ENCODE measurements around the gene HELLS.
"Not testable (repeated sequence)": the region's sequence is repeated elsewhere in the genome, so short reads cannot be mapped to it uniquely, and the experiment has no call there.

HELLS gene

DNA sequence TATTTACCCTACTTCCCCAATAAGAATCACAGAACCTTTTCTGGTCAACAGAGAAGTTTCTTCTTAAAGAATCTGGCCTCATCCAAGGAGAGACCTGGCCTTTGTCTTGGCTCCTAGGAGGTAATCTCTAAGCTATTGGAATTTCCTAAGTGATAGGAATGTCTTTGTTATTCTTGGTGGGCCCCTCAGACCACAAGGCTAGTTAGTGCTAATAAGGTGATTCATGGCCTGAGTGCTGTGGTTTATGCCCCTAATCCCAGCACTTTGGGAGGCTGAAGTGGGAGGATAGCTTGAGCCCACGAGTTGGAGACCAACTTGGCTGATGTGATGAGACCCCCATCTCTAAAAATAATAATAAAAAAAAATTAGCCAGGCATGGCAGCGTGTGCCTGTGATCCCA, 78.0 kb downstream of the HELLS start:
- Histone ChIP-seq H3K27ac (no peak overlapping the region), H3K36me3 (ENCODE audit: insufficient read depth, low read length) (no peaks in the 10 kb centered on the region), H3K9me3 (ENCODE audit: low read depth, low read length) (no peaks in the 10 kb centered on the region), H3K9ac (ENCODE audit: insufficient read length) (no peak overlapping the region), H3K4me3 (no peak overlapping the region)
- no peak for DNase-seq (ENCODE audit: low read depth, low spot score)
- TF ChIP-seq POLR2AphosphoS5 (IDR thresholded peaks at IDR 0.05; ENCODE audit: borderline replicate concordance, low read depth, low read length), result no peak
- no peak for TF ChIP-seq FOXP2 (optimal IDR thresholded peaks at IDR 0.05; ENCODE audit: control extremely low read depth, extremely low read length, insufficient read depth)
- TF ChIP-seq EZH2 (IDR thresholded peaks at IDR 0.05), result no peak

DNA sequence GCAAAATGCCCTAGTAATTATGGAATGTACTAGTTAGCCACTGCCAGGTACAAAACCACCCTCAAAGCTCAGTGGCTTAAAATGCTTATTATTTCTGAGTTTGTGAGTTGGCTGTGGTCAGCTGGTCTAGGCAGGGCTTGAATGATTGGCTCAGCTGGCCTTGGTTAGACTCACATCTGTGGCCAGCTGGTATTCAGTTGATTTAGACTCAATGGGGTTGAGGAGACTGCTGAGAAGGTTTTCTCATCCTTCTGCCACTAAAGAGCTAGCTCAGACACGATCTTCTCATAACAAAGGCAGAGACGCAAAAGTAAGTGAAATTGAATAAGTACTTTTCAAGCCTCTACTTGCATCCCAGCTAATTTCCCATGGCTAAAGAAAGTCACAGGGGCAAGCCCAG, 80.9 kb downstream of the HELLS start:
- no peaks in the 10 kb centered on the region for H3K9me3 ChIP-seq (ENCODE audit: low read depth, low read length)
- no peak overlapping the region for H3K27ac ChIP-seq
- TF ChIP-seq POLR2AphosphoS5 (IDR thresholded peaks at IDR 0.05; ENCODE audit: borderline replicate concordance, low read depth, low read length) (no peak), FOXP2 (optimal IDR thresholded peaks at IDR 0.05; ENCODE audit: control extremely low read depth, extremely low read length, insufficient read depth) (no peak), EZH2 (IDR thresholded peaks at IDR 0.05) (no peak)
- H3K4me3 ChIP-seq, result no peak overlapping the region
- H3K36me3 ChIP-seq (ENCODE audit: insufficient read depth, low read length), result no peaks in the 10 kb centered on the region
- no peak for DNase-seq (ENCODE audit: low read depth, low spot score)
- no peak overlapping the region for H3K9ac ChIP-seq (ENCODE audit: insufficient read length)

GRCh38 chr10:94627511-94627910, 81.9 kb downstream of the HELLS start:
- H3K36me3 ChIP-seq (ENCODE audit: insufficient read depth, low read length), result no peaks in the 10 kb centered on the region
- TF ChIP-seq FOXP2 (optimal IDR thresholded peaks at IDR 0.05; ENCODE audit: control extremely low read depth, extremely low read length, insufficient read depth), result no peak
- no peak for TF ChIP-seq EZH2 (IDR thresholded peaks at IDR 0.05)
- no peak for TF ChIP-seq POLR2AphosphoS5 (IDR thresholded peaks at IDR 0.05; ENCODE audit: borderline replicate concordance, low read depth, low read length)
- H3K9ac ChIP-seq (ENCODE audit: insufficient read length), result no peak overlapping the region
- no peaks in the 10 kb centered on the region for H3K9me3 ChIP-seq (ENCODE audit: low read depth, low read length)
- DNase-seq (ENCODE audit: low read depth, low spot score), result no peak
- no peak overlapping the region for H3K4me3 ChIP-seq
- no peak overlapping the region for H3K27ac ChIP-seq

GRCh38 chr10:94630017-94630688, 84.6 kb downstream of the HELLS start:
- no peak overlapping the region for H3K9ac ChIP-seq (ENCODE audit: insufficient read length)
- H3K27ac ChIP-seq, result no peak overlapping the region
- no peaks in the 10 kb centered on the region for H3K36me3 ChIP-seq (ENCODE audit: insufficient read depth, low read length)
- no peak overlapping the region for H3K4me3 ChIP-seq
- H3K9me3 ChIP-seq (ENCODE audit: low read depth, low read length), result no peaks in the 10 kb centered on the region
- TF ChIP-seq FOXP2 (optimal IDR thresholded peaks at IDR 0.05; ENCODE audit: control extremely low read depth, extremely low read length, insufficient read depth) (no peak), EZH2 (IDR thresholded peaks at IDR 0.05) (no peak), POLR2AphosphoS5 (IDR thresholded peaks at IDR 0.05; ENCODE audit: borderline replicate concordance, low read depth, low read length) (no peak)
- DNase-seq (ENCODE audit: low read depth, low spot score), result no peak

GRCh38 chr10:94631077-94631875, 85.7 kb downstream of the HELLS start:
- H3K27ac ChIP-seq, result no peak overlapping the region
- no peaks in the 10 kb centered on the region for H3K36me3 ChIP-seq (ENCODE audit: insufficient read depth, low read length)
- no peak for TF ChIP-seq FOXP2 (optimal IDR thresholded peaks at IDR 0.05; ENCODE audit: control extremely low read depth, extremely low read length, insufficient read depth)
- no peak for TF ChIP-seq POLR2AphosphoS5 (IDR thresholded peaks at IDR 0.05; ENCODE audit: borderline replicate concordance, low read depth, low read length)
- TF ChIP-seq EZH2 (IDR thresholded peaks at IDR 0.05), result no peak
- H3K9ac ChIP-seq (ENCODE audit: insufficient read length), result no peak overlapping the region
- DNase-seq (ENCODE audit: low read depth, low spot score), result no peak
- no peak overlapping the region for H3K4me3 ChIP-seq
- no peaks in the 10 kb centered on the region for H3K9me3 ChIP-seq (ENCODE audit: low read depth, low read length)

GRCh38 chr10:94632954-94633353, 87.4 kb downstream of the HELLS start:
- Histone ChIP-seq H3K27ac (no peak overlapping the region), H3K9ac (ENCODE audit: insufficient read length) (no peak overlapping the region), H3K9me3 (ENCODE audit: low read depth, low read length) (no peaks in the 10 kb centered on the region), H3K36me3 (ENCODE audit: insufficient read depth, low read length) (no peaks in the 10 kb centered on the region), H3K4me3 (no peak overlapping the region)
- no peak for TF ChIP-seq POLR2AphosphoS5 (IDR thresholded peaks at IDR 0.05; ENCODE audit: borderline replicate concordance, low read depth, low read length)
- no peak for TF ChIP-seq EZH2 (IDR thresholded peaks at IDR 0.05)
- TF ChIP-seq FOXP2 (optimal IDR thresholded peaks at IDR 0.05; ENCODE audit: control extremely low read depth, extremely low read length, insufficient read depth), result no peak
- DNase-seq (ENCODE audit: low read depth, low spot score), result no peak

- not testable (repeated sequence) for H3K9me3 ChIP-seq (ENCODE audit: low read depth, low read length); H3K4me3 ChIP-seq; DNase-seq (ENCODE audit: low read depth, low spot score); H3K36me3 ChIP-seq (ENCODE audit: insufficient read depth, low read length); H3K27ac ChIP-seq; H3K9ac ChIP-seq (ENCODE audit: insufficient read length)
Observed at GRCh38 chr10:94638097-94638496, 92.5 kb downstream of the HELLS start.

DNA sequence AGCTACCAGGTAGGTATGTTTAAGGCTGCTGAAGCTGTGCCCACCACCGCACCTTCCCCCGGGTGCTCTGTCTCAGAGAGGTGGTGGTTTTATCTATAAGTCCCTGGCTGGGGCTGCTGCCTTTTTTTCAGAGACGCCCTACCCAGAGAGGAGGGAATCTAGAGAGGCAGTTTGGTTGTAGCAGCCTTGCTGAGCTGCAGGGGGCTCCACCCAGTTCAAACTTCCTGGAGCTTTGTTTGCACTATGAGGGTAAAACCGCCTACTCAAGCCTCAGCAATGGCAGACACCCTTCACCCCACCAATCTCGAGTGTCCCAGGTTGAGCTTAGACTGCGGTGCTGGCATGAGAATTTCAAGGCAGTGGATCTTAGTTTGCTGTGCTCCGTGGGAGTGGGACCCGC, 94.3 kb downstream of the HELLS start:
- H3K9ac ChIP-seq (ENCODE audit: insufficient read length), result no peak overlapping the region
- H3K4me3 ChIP-seq, result no peak overlapping the region
- no peaks in the 10 kb centered on the region for H3K9me3 ChIP-seq (ENCODE audit: low read depth, low read length)
- TF ChIP-seq POLR2AphosphoS5 (IDR thresholded peaks at IDR 0.05; ENCODE audit: borderline replicate concordance, low read depth, low read length) (no peak), EZH2 (IDR thresholded peaks at IDR 0.05) (no peak), FOXP2 (optimal IDR thresholded peaks at IDR 0.05; ENCODE audit: control extremely low read depth, extremely low read length, insufficient read depth) (no peak)
- H3K36me3 ChIP-seq (ENCODE audit: insufficient read depth, low read length), result no peaks in the 10 kb centered on the region
- no peak for DNase-seq (ENCODE audit: low read depth, low spot score)
- H3K27ac ChIP-seq, result no peak overlapping the region

All from SK-N-MC (cell line).